WTC11 (cell line): ENCODE data around the gene MORN1.

Experiments used
- CREB1 ChIP-seq: sonication (generic); formaldehyde crosslinking; IDR thresholded peaks from 2 replicates; pipeline ENCODE4 v1.8.0; 2023; ENCODE audit warnings: mild to moderate bottlenecking, missing genetic modification reagents
- ESRRA ChIP-seq: sonication (generic); formaldehyde crosslinking; IDR thresholded peaks from 2 replicates; pipeline ENCODE4 v1.8.1; 2022; ENCODE audit warnings: mild to moderate bottlenecking, missing genetic modification reagents, borderline replicate concordance
- FOXJ3 ChIP-seq: sonication (generic); formaldehyde crosslinking; IDR thresholded peaks from 2 replicates; pipeline ENCODE4 v1.9.0; 2021; ENCODE audit warnings: missing genetic modification reagents, mild to moderate bottlenecking, borderline replicate concordance
- JAZF1 ChIP-seq: fragments of 250-450 bp; sonication (Bioruptor Pico); IDR thresholded peaks from 2 replicates; pipeline ENCODE4 v1.9.0; 2021; ENCODE audit warnings: moderate library complexity, mild to moderate bottlenecking, inconsistent platforms
- MLX ChIP-seq: sonication (generic); formaldehyde crosslinking; IDR thresholded peaks from 2 replicates; pipeline ENCODE4 v1.8.1; 2023; ENCODE audit warnings: mild to moderate bottlenecking, missing genetic modification reagents, moderate library complexity
- RORB ChIP-seq: fragments of 250-450 bp; sonication (Bioruptor Pico); IDR thresholded peaks from 2 replicates; pipeline ENCODE4 v1.9.0; 2021; ENCODE audit warnings: mild to moderate bottlenecking
- TEAD4 ChIP-seq: sonication (generic); formaldehyde crosslinking; IDR thresholded peaks from 2 replicates; pipeline ENCODE4 v1.8.0; 2022; ENCODE audit warnings: mild to moderate bottlenecking, missing genetic modification reagents
- USF2 ChIP-seq: sonication (generic); formaldehyde crosslinking; IDR thresholded peaks from 2 replicates; pipeline ENCODE4 v1.8.1; 2023; ENCODE audit warnings: mild to moderate bottlenecking, missing genetic modification reagents, moderate library complexity
- ZNF281 ChIP-seq: sonication (generic); formaldehyde crosslinking; IDR thresholded peaks from 2 replicates; pipeline ENCODE4 v1.8.0; 2023; ENCODE audit warnings: mild to moderate bottlenecking, missing genetic modification reagents
- TF ChIP-seq, protein P1 (sequence below): fragments of 200-600 bp; IDR thresholded peaks from 2 replicates; pipeline ENCODE4 v1.8.0; 2022; ENCODE audit warnings: antibody characterized with exemption
- TF ChIP-seq, protein P2 (sequence below): sonication (generic); formaldehyde crosslinking; IDR thresholded peaks from 2 replicates; pipeline ENCODE4 v1.8.0; 2022; ENCODE audit warnings: mild to moderate bottlenecking, missing genetic modification reagents
- TF ChIP-seq, protein P3 (sequence below): sonication (generic); formaldehyde crosslinking; IDR thresholded peaks from 2 replicates; pipeline ENCODE4 v1.8.0; 2022; ENCODE audit warnings: mild to moderate bottlenecking, missing genetic modification reagents

DNA sequence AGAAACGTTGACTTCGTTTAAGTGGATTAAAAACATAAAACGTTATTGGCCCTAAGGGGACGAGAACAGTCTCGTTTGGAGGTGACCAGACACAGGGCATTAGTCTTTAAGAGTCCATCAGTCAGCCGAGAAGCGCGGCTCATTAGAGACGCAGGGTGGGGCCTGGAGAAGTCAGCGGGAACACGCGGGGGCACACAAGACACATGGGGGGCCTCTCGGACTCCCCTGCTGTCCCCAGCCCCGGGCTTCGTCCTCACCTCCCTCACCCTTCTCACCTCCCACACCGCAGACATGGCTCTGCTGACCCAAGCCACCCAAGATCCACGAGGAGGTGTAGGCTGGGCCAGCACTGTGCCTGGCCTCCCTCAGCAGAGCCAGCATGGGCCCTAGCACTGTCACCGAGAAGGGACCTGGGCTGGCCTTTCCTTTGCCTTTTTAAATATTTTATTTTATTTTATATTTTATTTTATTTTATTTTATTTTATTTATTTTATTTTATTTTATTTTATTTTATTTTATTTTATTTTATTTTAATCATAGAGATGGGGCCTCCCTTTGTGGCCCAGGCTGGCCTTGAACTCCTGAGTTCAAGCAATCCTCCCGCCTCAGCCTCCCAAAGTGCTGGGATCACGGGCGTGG lies 48.9 kb downstream of the MORN1 start:
- TF ChIP-seq, protein P1, sequence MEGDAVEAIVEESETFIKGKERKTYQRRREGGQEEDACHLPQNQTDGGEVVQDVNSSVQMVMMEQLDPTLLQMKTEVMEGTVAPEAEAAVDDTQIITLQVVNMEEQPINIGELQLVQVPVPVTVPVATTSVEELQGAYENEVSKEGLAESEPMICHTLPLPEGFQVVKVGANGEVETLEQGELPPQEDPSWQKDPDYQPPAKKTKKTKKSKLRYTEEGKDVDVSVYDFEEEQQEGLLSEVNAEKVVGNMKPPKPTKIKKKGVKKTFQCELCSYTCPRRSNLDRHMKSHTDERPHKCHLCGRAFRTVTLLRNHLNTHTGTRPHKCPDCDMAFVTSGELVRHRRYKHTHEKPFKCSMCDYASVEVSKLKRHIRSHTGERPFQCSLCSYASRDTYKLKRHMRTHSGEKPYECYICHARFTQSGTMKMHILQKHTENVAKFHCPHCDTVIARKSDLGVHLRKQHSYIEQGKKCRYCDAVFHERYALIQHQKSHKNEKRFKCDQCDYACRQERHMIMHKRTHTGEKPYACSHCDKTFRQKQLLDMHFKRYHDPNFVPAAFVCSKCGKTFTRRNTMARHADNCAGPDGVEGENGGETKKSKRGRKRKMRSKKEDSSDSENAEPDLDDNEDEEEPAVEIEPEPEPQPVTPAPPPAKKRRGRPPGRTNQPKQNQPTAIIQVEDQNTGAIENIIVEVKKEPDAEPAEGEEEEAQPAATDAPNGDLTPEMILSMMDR = no peak
- TF ChIP-seq MLX (CRISPR knock-in tag) (no peak), ESRRA (CRISPR knock-in tag) (no peak), JAZF1 (no peak), CREB1 (CRISPR knock-in tag) (no peak), TEAD4 (CRISPR knock-in tag) (no peak), ZNF281 (CRISPR knock-in tag) (no peak), RORB (no peak), FOXJ3 (CRISPR knock-in tag) (no peak), USF2 (CRISPR knock-in tag) (no peak)
- TF ChIP-seq, protein P2, sequence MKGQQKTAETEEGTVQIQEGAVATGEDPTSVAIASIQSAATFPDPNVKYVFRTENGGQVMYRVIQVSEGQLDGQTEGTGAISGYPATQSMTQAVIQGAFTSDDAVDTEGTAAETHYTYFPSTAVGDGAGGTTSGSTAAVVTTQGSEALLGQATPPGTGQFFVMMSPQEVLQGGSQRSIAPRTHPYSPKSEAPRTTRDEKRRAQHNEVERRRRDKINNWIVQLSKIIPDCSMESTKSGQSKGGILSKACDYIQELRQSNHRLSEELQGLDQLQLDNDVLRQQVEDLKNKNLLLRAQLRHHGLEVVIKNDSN (CRISPR knock-in tag) = no peak
- TF ChIP-seq, protein P3, sequence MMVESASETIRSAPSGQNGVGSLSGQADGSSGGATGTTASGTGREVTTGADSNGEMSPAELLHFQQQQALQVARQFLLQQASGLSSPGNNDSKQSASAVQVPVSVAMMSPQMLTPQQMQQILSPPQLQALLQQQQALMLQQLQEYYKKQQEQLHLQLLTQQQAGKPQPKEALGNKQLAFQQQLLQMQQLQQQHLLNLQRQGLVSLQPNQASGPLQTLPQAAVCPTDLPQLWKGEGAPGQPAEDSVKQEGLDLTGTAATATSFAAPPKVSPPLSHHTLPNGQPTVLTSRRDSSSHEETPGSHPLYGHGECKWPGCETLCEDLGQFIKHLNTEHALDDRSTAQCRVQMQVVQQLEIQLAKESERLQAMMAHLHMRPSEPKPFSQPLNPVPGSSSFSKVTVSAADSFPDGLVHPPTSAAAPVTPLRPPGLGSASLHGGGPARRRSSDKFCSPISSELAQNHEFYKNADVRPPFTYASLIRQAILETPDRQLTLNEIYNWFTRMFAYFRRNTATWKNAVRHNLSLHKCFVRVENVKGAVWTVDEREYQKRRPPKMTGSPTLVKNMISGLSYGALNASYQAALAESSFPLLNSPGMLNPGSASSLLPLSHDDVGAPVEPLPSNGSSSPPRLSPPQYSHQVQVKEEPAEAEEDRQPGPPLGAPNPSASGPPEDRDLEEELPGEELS = no peak
